B cell (primary cell): Measurements from ENCODE around the gene IGF1R. TPM values are rescaled to one million over a fixed set of nuclear protein-coding genes. Genes with fewer than 3 reads are reported as not detected.

Experiments used
- ATAC-seq: fragments of 200-7000 bp; cut with Tn5 transposase; one replicate; pipeline ENCODE4 v1.10.0; 2021; ENCODE audit warnings: low read depth, mild to moderate bottlenecking, moderate number of reproducible peaks, moderate library complexity
- CTCF ChIA-PET: fragments of 350-600 bp; sonication (Branson Sonifier 250); formaldehyde crosslinking; loops from one replicate; lab custom pipeline; 2021; ENCODE audit warnings: antibody characterized with exemption, inconsistent platforms; lab: Charles Lee
- POLR2A ChIA-PET: fragments of 350-600 bp; sonication (Branson Sonifier 250); formaldehyde crosslinking; loops from one replicate; lab custom pipeline; 2021; ENCODE audit warnings: antibody characterized with exemption; lab: Charles Lee
- DNase-seq: peaks from one replicate; pipeline ENCODE4 v3.0.0; 2013
- H2AFZ ChIP-seq: 2 replicates; pipeline ENCODE4 v1.6.1; 2012; ENCODE audit warnings: mild to moderate bottlenecking, low read depth, low read length; ENCODE audit not compliant: insufficient read depth, poor library complexity, severe bottlenecking
- H3K27ac ChIP-seq, 2 donors: 1 replicate in 1 of 2; 2 replicates in 1 of 2; pipeline ENCODE4 v1.5.1; 2012 to 2013; ENCODE audit warnings: low read length in 2 of 2, mild to moderate bottlenecking in 2 of 2, moderate library complexity in 1 of 2
- H3K27me3 ChIP-seq, 4 experiments: fragments of 200-600 bp in 1 of 4; sonication (generic) in 1 of 4; replicated peaks in 1 of 4; 1 replicate in 2 of 4; 2 replicates in 2 of 4; pipeline versions ENCODE4 v1.6.1 to v1.7.0; 2013 to 2016; ENCODE audit warnings: low read length in 3 of 4, mild to moderate bottlenecking in 2 of 4, mixed read lengths in 1 of 4, moderate library complexity in 1 of 4; ENCODE audit not compliant: insufficient read depth in 4 of 4, control insufficient read depth in 3 of 4; ENCODE audit errors: control extremely low read depth in 1 of 4
- H3K36me3 ChIP-seq, 2 experiments: replicated peaks in 1 of 2; 1 replicate in 1 of 2; 2 replicates in 1 of 2; pipeline versions ENCODE4 v1.6.1 to v1.7.1; 2013; ENCODE audit warnings: low read length in 1 of 2; ENCODE audit not compliant: insufficient read depth in 2 of 2, control insufficient read depth in 1 of 2; ENCODE audit errors: control extremely low read depth in 1 of 2, extremely low read depth in 1 of 2
- H3K4me1 ChIP-seq, 2 donors: fragments of 200-600 bp in 1 of 2; sonication (generic) in 1 of 2; 1 replicate in 1 of 2; 2 replicates in 1 of 2; pipeline versions ENCODE4 v1.5.1 to v1.6.1; 2013 to 2017; ENCODE audit warnings: low read length in 2 of 2; ENCODE audit not compliant: control insufficient read depth in 2 of 2, insufficient read depth in 2 of 2
- H3K4me2 ChIP-seq: replicated peaks from 2 replicates; pipeline ENCODE3; 2012; ENCODE audit warnings: mild to moderate bottlenecking, low read depth, low read length; ENCODE audit not compliant: poor library complexity, severe bottlenecking
- H3K4me3 ChIP-seq, 5 experiments: fragments of 200-600 bp in 1 of 5; sonication (generic) in 1 of 5; 1 replicate in 3 of 5; 2 replicates in 2 of 5; pipeline versions ENCODE4 v1.5.1 to v1.7.0; 2011 to 2016; ENCODE audit warnings: low read length in 4 of 5, mild to moderate bottlenecking in 4 of 5, low read depth in 2 of 5, control low read depth in 1 of 5, moderate library complexity in 1 of 5; ENCODE audit not compliant: insufficient read depth in 1 of 5; ENCODE audit errors: control extremely low read depth in 1 of 5, extremely low read depth in 1 of 5
- H3K79me2 ChIP-seq: fragments of 200-600 bp; sonication (generic); one replicate; pipeline ENCODE4 v1.6.0; 2016; ENCODE audit warnings: low read length; ENCODE audit not compliant: control insufficient read depth, insufficient read depth
- H3K9ac ChIP-seq: fragments of 200-600 bp; sonication (generic); 2 replicates; pipeline ENCODE4 v1.6.1; 2017; ENCODE audit warnings: mild to moderate bottlenecking, low read length, moderate library complexity
- H3K9me3 ChIP-seq, 3 donors: one replicate each; pipeline versions ENCODE4 v1.6.1 to v1.7.1; 2013; ENCODE audit warnings: low read length in 2 of 3; ENCODE audit not compliant: control insufficient read depth in 2 of 3, insufficient read depth in 1 of 3; ENCODE audit errors: control extremely low read depth in 1 of 3
- H4K20me1 ChIP-seq: 2 replicates; pipeline ENCODE4 v1.6.0; 2012; ENCODE audit warnings: mild to moderate bottlenecking, low read length; ENCODE audit not compliant: insufficient read depth, control insufficient read depth, poor library complexity, severe bottlenecking
- H3K27ac Mint-ChIP-seq: one replicate; pipeline ENCODE4 v1.8.0; 2021; ENCODE audit warnings: mixed read lengths
- H3K27me3 Mint-ChIP-seq: one replicate; pipeline ENCODE4 v1.8.0; 2021; ENCODE audit warnings: mixed read lengths
- H3K4me1 Mint-ChIP-seq: one replicate; pipeline ENCODE4 v1.8.0; 2021; ENCODE audit warnings: mixed read lengths
- H3K4me3 Mint-ChIP-seq: one replicate; pipeline ENCODE4 v1.8.0; 2021; ENCODE audit warnings: mixed read lengths
- H3K9me3 Mint-ChIP-seq: one replicate; pipeline ENCODE4 v1.8.0; 2022; ENCODE audit warnings: mixed read lengths; ENCODE audit not compliant: insufficient read depth
- EZH2 ChIP-seq: IDR thresholded peaks from 2 replicates; pipeline ENCODE4 v1.6.1; 2012; ENCODE audit warnings: borderline replicate concordance, low read depth, mild to moderate bottlenecking, moderate library complexity, low read length; ENCODE audit not compliant: insufficient read depth, poor library complexity, severe bottlenecking
- WGBS: methylation state at CpG from one replicate; pipeline ENCODE4 v1.1.5; 2013; ENCODE audit warnings: missing lambda C conversion rate; ENCODE audit not compliant: insufficient coverage; 5-methylcytosine and 5-hydroxymethylcytosine counted together
- intact Hi-C: fragments of 100-400 bp; cut with micrococcal nuclease; formaldehyde crosslinking; loops from one replicate; pipeline ENCODE4 v1.10.0; 2022
- polyA plus RNA-seq: library from polyadenylated mRNA; depleted of rRNA; stranded (reverse); fragments of >200 nt; gene quantifications from 2 replicates; pipeline ENCODE4 v1.2.3, GENCODE V29; 2012
- total RNA-seq, 2 donors: library from RNA; stranded (reverse); fragments of 120-200 nt in 1 of 2; gene quantifications; 1 replicate in 1 of 2; 2 replicates in 1 of 2; pipeline versions ENCODE4 v1.2.3 to v1.2.4, GENCODE V29; 2013 to 2022
- TF ChIP-seq, protein P1 (sequence below): fragments of 200-600 bp; IDR thresholded peaks from one replicate; pipeline ENCODE4 v1.8.0; 2022; ENCODE audit warnings: antibody characterized with exemption, mild to moderate bottlenecking

Gene IGF1R
- total and polyA plus RNA-seq, 2 donors (not counting 1 experiment from before 2014, with no cell fraction given): 5.4 to 23.1 TPM

GRCh38 chr15:98958076-98958475 lies 309.7 kb downstream of the IGF1R start:
- no peak overlapping the region for H3K4me3 Mint-ChIP-seq
- DNase-seq (no peak), ATAC-seq (no peak)
- no peaks in the 10 kb centered on the region for H3K4me1 Mint-ChIP-seq
- no peak overlapping the region for H3K4me2 ChIP-seq
- H2AFZ ChIP-seq: no peak overlapping the region
- H4K20me1 ChIP-seq: no peaks in the 10 kb centered on the region
- H3K27me3 ChIP-seq: no peaks in the 10 kb centered on the region
- H3K4me1 ChIP-seq: no peaks in the 10 kb centered on the region
- no peak overlapping the region for H3K27ac Mint-ChIP-seq
- no peak overlapping the region for H3K9ac ChIP-seq
- H3K9me3 ChIP-seq: peaks cover 0 to 16% (median 7%) of the 10 kb centered on the region in 3 donors
- H3K4me3 ChIP-seq: no peak overlapping the region
- intact Hi-C loops: no loop called here
- POLR2A ChIA-PET: no interaction called here
- H3K9me3 Mint-ChIP-seq: peaks cover 5% of the 10 kb centered on the region
- H3K27me3 Mint-ChIP-seq: no peaks in the 10 kb centered on the region
- no peak overlapping the region for H3K27ac ChIP-seq
- WGBS: 98% methylated on average over 8 of the region's 11 CpGs
- TF ChIP-seq, protein P1, sequence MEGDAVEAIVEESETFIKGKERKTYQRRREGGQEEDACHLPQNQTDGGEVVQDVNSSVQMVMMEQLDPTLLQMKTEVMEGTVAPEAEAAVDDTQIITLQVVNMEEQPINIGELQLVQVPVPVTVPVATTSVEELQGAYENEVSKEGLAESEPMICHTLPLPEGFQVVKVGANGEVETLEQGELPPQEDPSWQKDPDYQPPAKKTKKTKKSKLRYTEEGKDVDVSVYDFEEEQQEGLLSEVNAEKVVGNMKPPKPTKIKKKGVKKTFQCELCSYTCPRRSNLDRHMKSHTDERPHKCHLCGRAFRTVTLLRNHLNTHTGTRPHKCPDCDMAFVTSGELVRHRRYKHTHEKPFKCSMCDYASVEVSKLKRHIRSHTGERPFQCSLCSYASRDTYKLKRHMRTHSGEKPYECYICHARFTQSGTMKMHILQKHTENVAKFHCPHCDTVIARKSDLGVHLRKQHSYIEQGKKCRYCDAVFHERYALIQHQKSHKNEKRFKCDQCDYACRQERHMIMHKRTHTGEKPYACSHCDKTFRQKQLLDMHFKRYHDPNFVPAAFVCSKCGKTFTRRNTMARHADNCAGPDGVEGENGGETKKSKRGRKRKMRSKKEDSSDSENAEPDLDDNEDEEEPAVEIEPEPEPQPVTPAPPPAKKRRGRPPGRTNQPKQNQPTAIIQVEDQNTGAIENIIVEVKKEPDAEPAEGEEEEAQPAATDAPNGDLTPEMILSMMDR: no peak
- TF ChIP-seq EZH2: no peak
- no peaks in the 10 kb centered on the region for H3K79me2 ChIP-seq
- CTCF ChIA-PET: no interaction called here
- H3K36me3 ChIP-seq: peaks cover 9 to 11% of the 10 kb centered on the region in 2 experiments

GRCh38 chr15:98958918-98959639 lies 310.7 kb downstream of the IGF1R start:
- ATAC-seq: no peak
- no peak for TF ChIP-seq EZH2
- TF ChIP-seq, protein P1: no peak
- Mint-ChIP-seq H3K27ac (no peak overlapping the region), H3K27me3 (no peaks in the 10 kb centered on the region), H3K9me3 (peaks cover 5% of the 10 kb centered on the region), H3K4me3 (no peak overlapping the region), H3K4me1 (no peaks in the 10 kb centered on the region)
- intact Hi-C loops: no loop called here
- Histone ChIP-seq H3K36me3 (peaks cover 8 to 9% of the 10 kb centered on the region in 2 experiments), H3K27me3 (no peaks in the 10 kb centered on the region), H3K9me3 (peaks cover 0 to 16% (median 7%) of the 10 kb centered on the region in 3 donors), H3K4me1 (no peaks in the 10 kb centered on the region), H3K27ac (no peak overlapping the region), H3K79me2 (no peaks in the 10 kb centered on the region), H4K20me1 (no peaks in the 10 kb centered on the region), H3K4me2 (no peak overlapping the region), H2AFZ (no peak overlapping the region), H3K9ac (no peak overlapping the region), H3K4me3 (no peak overlapping the region)
- ChIA-PET POLR2A (no interaction called here), CTCF (no interaction called here)
- no peak for DNase-seq
- 92% methylated on average over 17 of the region's 22 CpGs for WGBS
